NCI-H187 (cell line): Measurements from ENCODE around the gene WNT16.

ENCODE experiments used
- DNase-seq, 2 experiments: peaks; one replicate each; lab custom pipeline; 2025; lab: John Stamatoyannopoulos, UW

Gene WNT16

GRCh38 chr7:121344093-121344492 lies 15.3 kb downstream of the WNT16 start:
- no peak for DNase-seq

DNA sequence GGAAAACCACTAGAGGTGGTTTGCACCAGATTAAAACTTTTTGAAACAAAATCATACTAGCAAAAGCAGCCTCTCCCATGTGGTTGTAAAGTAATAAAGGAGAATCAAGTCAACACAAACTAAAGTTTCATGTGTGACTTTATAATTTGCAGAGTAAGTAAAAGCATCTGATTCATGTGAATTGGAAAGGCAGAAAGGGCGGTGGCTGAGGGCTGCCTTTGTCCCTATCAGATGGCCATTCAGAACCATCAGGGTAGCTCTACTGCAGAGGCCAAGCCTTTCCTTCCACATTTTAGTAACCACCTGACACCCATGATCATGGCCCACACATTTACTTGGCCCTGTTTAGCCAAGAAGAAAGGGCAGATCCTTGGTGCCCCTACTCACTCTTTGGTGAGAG lies 15.7 kb downstream of the WNT16 start:
- no peak for DNase-seq

- DNase-seq, result no peak
Observed at GRCh38 chr7:121351682-121352081, 22.9 kb downstream of the WNT16 start.

- DNase-seq, result no peak
Observed at GRCh38 chr7:121352323-121352722, 23.5 kb downstream of the WNT16 start.

- DNase-seq, result no peak
Observed at GRCh38 chr7:121355574-121355973, 26.8 kb downstream of the WNT16 start.

DNA sequence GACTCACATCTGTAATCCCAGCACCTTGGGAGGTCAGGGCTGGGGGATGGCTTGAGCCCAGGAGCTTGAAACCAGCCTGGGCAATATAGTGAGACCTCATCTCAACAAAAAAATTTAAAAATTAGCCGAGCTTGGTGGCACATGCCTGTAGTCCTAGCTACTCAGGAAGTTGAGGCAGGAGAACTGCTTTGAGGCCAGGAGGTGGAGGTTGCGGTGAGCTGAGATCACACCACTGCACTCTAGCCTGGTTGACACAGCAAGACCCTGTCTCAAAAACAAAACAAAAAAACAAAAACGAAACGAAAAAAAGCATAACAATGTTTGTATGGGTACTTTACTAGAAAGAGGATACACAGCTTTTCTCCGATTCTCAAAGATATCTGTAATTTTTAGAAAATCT lies 31.8 kb downstream of the WNT16 start:
- DNase-seq, result no peak

DNA sequence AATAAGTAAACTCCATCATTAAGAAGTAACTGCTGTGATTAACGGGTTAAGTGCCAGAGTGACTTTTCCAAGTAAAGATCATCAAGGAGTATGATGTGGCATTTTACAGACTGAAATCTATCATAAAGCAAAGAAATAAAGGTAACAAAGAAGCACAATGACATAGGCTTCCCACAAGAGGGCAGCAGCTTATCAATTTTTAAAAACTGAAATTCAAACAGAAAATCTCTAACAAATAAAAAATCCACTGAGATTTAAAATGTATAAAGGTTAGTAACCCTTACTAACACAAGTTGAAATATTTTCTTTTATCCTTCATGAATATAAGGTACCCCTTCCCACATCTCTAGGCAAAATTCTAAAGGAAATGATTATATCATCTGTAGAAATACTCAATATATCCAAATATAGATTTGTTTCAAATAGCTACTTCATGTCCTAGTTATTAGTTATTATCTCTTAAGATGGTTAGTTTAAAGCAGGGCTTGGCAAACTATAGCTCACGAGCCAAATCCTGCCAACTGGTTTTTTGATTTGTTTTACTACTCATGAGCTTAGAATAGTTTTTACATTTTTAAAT lies 38.1 kb downstream of the WNT16 start:
- no peak for DNase-seq

DNA sequence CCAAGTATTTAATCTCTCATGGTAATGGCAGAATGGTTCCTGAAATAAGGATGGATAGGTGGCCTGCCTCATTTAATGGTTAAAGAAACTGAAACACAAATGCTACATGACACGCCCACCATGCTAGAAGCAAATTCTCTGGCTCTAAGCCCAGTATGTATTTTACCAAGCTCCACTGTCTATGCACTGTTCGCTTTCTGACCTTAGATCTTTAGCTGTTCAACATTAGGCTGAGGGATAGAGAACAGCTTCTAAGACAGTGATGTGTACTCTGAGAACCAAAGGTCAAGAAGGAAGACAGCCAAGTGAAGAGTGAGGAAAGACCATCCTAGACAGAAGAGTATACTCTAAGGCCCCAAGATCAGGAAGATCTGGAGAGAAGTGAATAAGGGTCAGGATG lies 40.7 kb downstream of the WNT16 start:
- DNase-seq, result no peak

- DNase-seq, result no peak
Observed at GRCh38 chr7:121371367-121371766, 42.6 kb downstream of the WNT16 start.

- DNase-seq, result no peak
Observed at GRCh38 chr7:121371883-121372282, 43.1 kb downstream of the WNT16 start.

- no peak for DNase-seq
Observed at GRCh38 chr7:121372376-121373010, 43.7 kb downstream of the WNT16 start.

DNA sequence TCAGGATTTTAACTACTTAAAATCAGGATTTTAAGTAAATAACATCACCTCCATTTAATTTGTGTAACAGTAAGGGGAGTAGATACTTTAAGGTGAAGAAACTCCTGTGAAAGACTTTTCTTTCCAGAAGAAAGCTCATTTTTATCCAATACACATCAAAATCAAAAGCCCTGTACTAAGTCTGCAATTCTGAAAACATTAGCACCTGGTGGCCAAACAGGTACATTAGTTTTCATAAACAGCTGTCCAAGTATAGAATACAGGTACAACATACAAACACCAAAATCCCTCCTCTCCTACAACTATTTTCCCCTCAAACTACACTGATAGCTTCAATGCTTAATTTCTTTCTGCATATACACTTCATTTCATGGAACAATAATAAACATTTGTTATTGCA lies 44.4 kb downstream of the WNT16 start:
- no peak for DNase-seq

DNA sequence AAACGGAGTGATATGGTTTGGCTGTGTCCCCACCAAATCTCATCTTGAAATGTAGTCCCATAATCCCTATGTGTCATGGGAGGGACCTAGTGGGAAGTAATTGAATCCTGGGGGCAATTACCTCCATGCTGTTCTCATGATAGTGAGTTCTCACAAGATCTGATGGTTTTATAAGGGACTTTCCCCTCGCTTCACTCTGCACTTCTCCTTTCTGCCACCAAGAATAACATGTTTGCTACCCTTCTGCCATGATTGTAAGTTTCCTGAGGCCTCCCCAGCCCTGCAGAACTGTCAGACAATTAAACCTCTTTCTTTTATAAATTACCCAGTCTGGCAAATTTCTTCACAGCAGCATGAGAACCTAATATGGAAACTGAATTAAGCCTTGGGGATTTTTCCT lies 48.2 kb downstream of the WNT16 start:
- DNase-seq, result no peak

GRCh38 chr7:121379930-121380329 lies 51.1 kb downstream of the WNT16 start:
- DNase-seq, result no peak

- DNase-seq, result no peak
Observed at GRCh38 chr7:121382473-121382872, 53.7 kb downstream of the WNT16 start.

- DNase-seq, result no peak
Observed at GRCh38 chr7:121383235-121383910, 54.6 kb downstream of the WNT16 start.

DNA sequence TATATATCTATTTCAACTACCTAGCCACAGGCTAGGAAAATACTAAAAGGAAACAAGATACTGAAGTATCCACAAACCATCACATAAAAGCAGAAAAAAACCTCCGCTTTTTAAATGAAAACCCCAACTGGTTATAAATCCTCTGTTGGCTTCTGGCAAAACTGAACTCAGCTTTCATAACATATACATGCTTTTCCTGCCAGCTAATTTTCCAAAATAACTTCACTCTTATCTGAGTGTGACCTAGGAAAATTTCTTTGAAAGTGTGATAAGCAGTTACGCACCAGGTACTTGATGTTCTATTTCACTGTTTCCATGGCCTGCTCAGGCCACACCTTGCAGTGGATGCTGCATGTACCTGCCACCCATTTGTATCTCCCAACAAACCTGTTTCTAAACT lies 55.5 kb downstream of the WNT16 start:
- no peak for DNase-seq

- DNase-seq, result no peak
Observed at GRCh38 chr7:121385056-121385799, 56.4 kb downstream of the WNT16 start.

GRCh38 chr7:121385800-121386179 lies 57.0 kb downstream of the WNT16 start:
- no peak for DNase-seq

GRCh38 chr7:121388950-121389349 lies 60.1 kb downstream of the WNT16 start:
- DNase-seq, result no peak

DNA sequence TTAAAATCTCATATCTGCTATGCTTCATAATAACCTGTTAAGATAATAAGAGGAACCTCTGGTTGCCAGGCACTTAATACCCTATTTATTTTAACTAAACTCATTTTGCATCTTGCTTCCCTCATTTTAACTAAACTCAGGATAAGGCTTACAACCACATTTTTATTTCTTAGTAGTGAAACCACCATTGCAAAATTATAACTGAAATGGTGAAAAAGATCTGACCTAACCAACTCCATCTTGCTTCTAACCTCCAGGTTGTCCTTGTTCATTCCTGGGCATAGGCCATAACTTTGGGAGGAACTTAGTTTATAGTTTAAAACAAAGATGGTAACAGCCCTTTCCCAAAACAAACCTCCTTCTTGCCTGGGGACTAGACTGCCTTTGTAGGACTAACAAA lies 61.3 kb downstream of the WNT16 start:
- DNase-seq, result no peak

- DNase-seq, result no peak
Observed at GRCh38 chr7:121390617-121391016, 61.8 kb downstream of the WNT16 start.
